Liver (tissue), 9 donors: ENCODE measurements around the gene TSHZ2. TPM values are rescaled to one million over a fixed set of nuclear protein-coding genes. Genes with fewer than 3 reads are reported as not detected.

ENCODE experiments used
- DNase-seq: peaks from one replicate; pipeline ENCODE4 v3.0.0-alpha.2; 2017; ENCODE audit warnings: low spot score
- H3K27ac ChIP-seq, 2 donors: one replicate each; pipeline ENCODE4 v1.7.0; 2013; ENCODE audit warnings: inconsistent platforms in 2 of 2, low read length in 2 of 2, control low read depth in 1 of 2, low read depth in 1 of 2, mild to moderate bottlenecking in 1 of 2
- H3K27me3 ChIP-seq, 4 donors: one replicate each; pipeline versions ENCODE4 v1.6.1 to v1.7.0; 2013; ENCODE audit warnings: low read length in 3 of 4, inconsistent platforms in 1 of 4, mild to moderate bottlenecking in 1 of 4, moderate library complexity in 1 of 4; ENCODE audit not compliant: control insufficient read depth in 4 of 4, insufficient read depth in 4 of 4
- H3K36me3 ChIP-seq, 4 donors: one replicate each; pipeline versions ENCODE4 v1.6.1 to v1.7.0; 2013; ENCODE audit warnings: low read length in 3 of 4, mild to moderate bottlenecking in 3 of 4, low read depth in 1 of 4, moderate library complexity in 1 of 4; ENCODE audit not compliant: control insufficient read depth in 4 of 4, insufficient read depth in 3 of 4
- H3K4me1 ChIP-seq, 4 donors: one replicate each; pipeline versions ENCODE4 v1.6.1 to v1.7.0; 2013; ENCODE audit warnings: low read length in 3 of 4, mild to moderate bottlenecking in 3 of 4, moderate library complexity in 1 of 4; ENCODE audit not compliant: control insufficient read depth in 4 of 4, insufficient read depth in 4 of 4
- H3K4me3 ChIP-seq, 3 donors: one replicate each; pipeline versions ENCODE4 v1.6.1 to v1.7.0; 2013; ENCODE audit warnings: low read length in 3 of 3, control low read depth in 1 of 3, low read depth in 1 of 3, mild to moderate bottlenecking in 1 of 3
- H3K9ac ChIP-seq, 2 donors: one replicate each; pipeline ENCODE4 v1.7.0; 2013; ENCODE audit warnings: low read length in 2 of 2, mild to moderate bottlenecking in 2 of 2, moderate library complexity in 2 of 2, control low read depth in 1 of 2, low read depth in 1 of 2
- H3K9me3 ChIP-seq, 4 donors: one replicate each; pipeline versions ENCODE4 v1.6.1 to v1.7.0; 2013; ENCODE audit warnings: low read length in 3 of 4; ENCODE audit not compliant: control insufficient read depth in 4 of 4
- EGR1 ChIP-seq, 2 donors: IDR thresholded peaks; 2 replicates each; pipeline ENCODE4 v1.6.1; 2016 to 2018; ENCODE audit warnings: antibody characterized with exemption in 2 of 2, low read depth in 2 of 2
- FOXA1 ChIP-seq: IDR thresholded peaks from 2 replicates; pipeline ENCODE4 v1.6.1; 2016; ENCODE audit warnings: antibody characterized with exemption
- FOXA2 ChIP-seq: IDR thresholded peaks from 2 replicates; pipeline ENCODE4 v1.6.1; 2016; ENCODE audit warnings: antibody characterized with exemption
- GABPA ChIP-seq, 2 donors: IDR thresholded peaks in 1 of 2; conservative IDR thresholded peaks in 1 of 2; 2 replicates each; pipeline ENCODE4 v1.6.1; 2016; ENCODE audit warnings: antibody characterized with exemption in 2 of 2, mild to moderate bottlenecking in 1 of 2, moderate library complexity in 1 of 2
- HNF4A ChIP-seq, 2 donors: conservative IDR thresholded peaks; 2 replicates each; pipeline ENCODE4 v1.6.1; 2016; ENCODE audit warnings: antibody characterized with exemption in 2 of 2, mild to moderate bottlenecking in 2 of 2
- JUND ChIP-seq, 2 donors: IDR thresholded peaks; 2 replicates each; pipeline ENCODE4 v1.6.1; 2016; ENCODE audit warnings: antibody characterized with exemption in 2 of 2
- NR2F2 ChIP-seq: IDR thresholded peaks from 2 replicates; pipeline ENCODE4 v1.6.1; 2016; ENCODE audit warnings: antibody characterized with exemption
- RAD21 ChIP-seq, 2 donors: IDR thresholded peaks; 2 replicates each; pipeline ENCODE4 v1.6.1; 2016; ENCODE audit warnings: antibody characterized with exemption in 2 of 2, mild to moderate bottlenecking in 2 of 2
- RXRA ChIP-seq, 2 donors: IDR thresholded peaks; 2 replicates each; pipeline ENCODE4 v1.6.1; 2017 to 2018; ENCODE audit warnings: antibody characterized with exemption in 2 of 2, mild to moderate bottlenecking in 1 of 2
- SP1 ChIP-seq: IDR thresholded peaks from 2 replicates; pipeline ENCODE4 v1.6.1; 2018; ENCODE audit warnings: antibody characterized with exemption, mild to moderate bottlenecking
- TAF1 ChIP-seq: conservative IDR thresholded peaks from 2 replicates; pipeline ENCODE4 v1.6.1; 2016; ENCODE audit warnings: antibody characterized with exemption, mild to moderate bottlenecking
- YY1 ChIP-seq: IDR thresholded peaks from 2 replicates; pipeline ENCODE4 v1.6.1; 2016; ENCODE audit warnings: antibody characterized with exemption, mild to moderate bottlenecking
- WGBS: extraction: QIAGEN DNeasy Blood & Tissue Kit; methylation state at CpG from one replicate; pipeline ENCODE4 v1.1.7; 2013; 5-methylcytosine and 5-hydroxymethylcytosine counted together
- polyA plus RNA-seq, 2 donors: library from polyadenylated mRNA; stranded (reverse) in 1 of 2; unstranded in 1 of 2; fragments of 200-250 nt in 1 of 2; fragments of >200 nt in 1 of 2; fragmentation: Nextera tagmentation in 1 of 2; extraction: Ambion mirVana in 1 of 2; gene quantifications; one replicate each; pipeline versions ENCODE4 v1.2.1 to v1.2.3, GENCODE V29; 2013 to 2015
- total RNA-seq, 2 donors: library from RNA; depleted of rRNA; stranded (reverse); fragments of >200 nt; gene quantifications; one replicate each; pipeline ENCODE4 v1.2.3, GENCODE V29; 2014
- TF ChIP-seq, protein P1 (sequence below): IDR thresholded peaks from 2 replicates; pipeline ENCODE4 v1.6.1; 2016; ENCODE audit warnings: antibody characterized with exemption
- TF ChIP-seq, protein P2 (sequence below): fragments of 150-350 bp; IDR thresholded peaks from 2 replicates; pipeline ENCODE4 v1.5.1; 2017; ENCODE audit warnings: improper control_type of control experiment, low read depth, low read length; ENCODE audit not compliant: missing input control
- TF ChIP-seq, protein P3 (sequence below): IDR thresholded peaks from 2 replicates; pipeline ENCODE4 v1.6.1; 2016; ENCODE audit warnings: antibody characterized with exemption
- TF ChIP-seq, protein P4 (sequence below): IDR thresholded peaks from 2 replicates; pipeline ENCODE4 v1.6.1; 2016; ENCODE audit warnings: antibody characterized with exemption
- TF ChIP-seq, protein P5 (sequence below): IDR thresholded peaks from 2 replicates; pipeline ENCODE4 v1.6.1; 2016; ENCODE audit warnings: antibody characterized with exemption, mild to moderate bottlenecking
- donor health status: healthy.
- donor health status: healthy.
- donor health status: healthy.
- donor health status: healthy.
- donor health status: healthy.

TSHZ2 gene
- total and polyA plus RNA-seq, 4 donors, result 2.9 to 11.3 (median 7.8) TPM

DNA sequence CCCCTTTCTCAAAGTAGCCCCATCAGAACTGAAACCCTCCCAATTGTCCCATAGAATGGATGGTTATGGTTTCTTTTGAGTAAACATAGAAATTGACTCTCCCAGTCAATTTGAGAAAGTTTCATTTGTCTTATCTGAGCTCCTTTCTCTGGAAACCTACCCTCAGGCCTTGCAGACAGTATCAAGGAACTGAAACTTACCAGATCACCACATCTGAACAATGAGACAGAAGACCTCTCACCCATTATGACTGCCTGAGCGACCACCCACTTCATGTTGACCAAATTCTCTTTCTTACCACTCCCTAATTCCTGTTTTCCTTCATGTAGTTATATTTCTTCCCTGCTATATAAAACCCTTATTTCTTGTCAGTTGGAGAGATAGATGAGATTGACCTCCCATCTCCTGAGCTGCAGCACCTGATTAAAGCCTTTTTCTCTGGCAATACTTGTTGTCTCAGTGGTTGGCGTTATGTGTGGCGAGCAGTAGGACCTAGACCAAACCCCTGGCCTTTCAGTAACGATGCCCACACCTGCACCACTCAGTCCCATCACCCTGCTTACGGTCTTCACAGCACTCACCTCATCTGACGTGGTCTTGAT is 482.6 kb downstream of the TSHZ2 start:
- Histone ChIP-seq H3K36me3 (no peaks in the 10 kb centered on the region), H3K27ac (no peak overlapping the region), H3K9me3 (peaks cover 0 to 5% (median under 1%) of the 10 kb centered on the region in 4 donors), H3K4me3 (no peak overlapping the region), H3K4me1 (no peaks in the 10 kb centered on the region), H3K27me3 (no peaks in the 10 kb centered on the region), H3K9ac (no peak overlapping the region)
- DNase-seq, result no peak
- WGBS, result 94% methylated on average over 6 of the region's 6 CpGs
- TF ChIP-seq JUND (IDR thresholded peaks at IDR 0.05), result no peak
- no peak for TF ChIP-seq HNF4A (conservative IDR thresholded peaks at IDR 0.05)
- no peak for TF ChIP-seq FOXA1
- TF ChIP-seq, protein P1, sequence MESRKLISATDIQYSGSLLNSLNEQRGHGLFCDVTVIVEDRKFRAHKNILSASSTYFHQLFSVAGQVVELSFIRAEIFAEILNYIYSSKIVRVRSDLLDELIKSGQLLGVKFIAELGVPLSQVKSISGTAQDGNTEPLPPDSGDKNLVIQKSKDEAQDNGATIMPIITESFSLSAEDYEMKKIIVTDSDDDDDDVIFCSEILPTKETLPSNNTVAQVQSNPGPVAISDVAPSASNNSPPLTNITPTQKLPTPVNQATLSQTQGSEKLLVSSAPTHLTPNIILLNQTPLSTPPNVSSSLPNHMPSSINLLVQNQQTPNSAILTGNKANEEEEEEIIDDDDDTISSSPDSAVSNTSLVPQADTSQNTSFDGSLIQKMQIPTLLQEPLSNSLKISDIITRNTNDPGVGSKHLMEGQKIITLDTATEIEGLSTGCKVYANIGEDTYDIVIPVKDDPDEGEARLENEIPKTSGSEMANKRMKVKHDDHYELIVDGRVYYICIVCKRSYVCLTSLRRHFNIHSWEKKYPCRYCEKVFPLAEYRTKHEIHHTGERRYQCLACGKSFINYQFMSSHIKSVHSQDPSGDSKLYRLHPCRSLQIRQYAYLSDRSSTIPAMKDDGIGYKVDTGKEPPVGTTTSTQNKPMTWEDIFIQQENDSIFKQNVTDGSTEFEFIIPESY, result no peak
- TF ChIP-seq, protein P2, sequence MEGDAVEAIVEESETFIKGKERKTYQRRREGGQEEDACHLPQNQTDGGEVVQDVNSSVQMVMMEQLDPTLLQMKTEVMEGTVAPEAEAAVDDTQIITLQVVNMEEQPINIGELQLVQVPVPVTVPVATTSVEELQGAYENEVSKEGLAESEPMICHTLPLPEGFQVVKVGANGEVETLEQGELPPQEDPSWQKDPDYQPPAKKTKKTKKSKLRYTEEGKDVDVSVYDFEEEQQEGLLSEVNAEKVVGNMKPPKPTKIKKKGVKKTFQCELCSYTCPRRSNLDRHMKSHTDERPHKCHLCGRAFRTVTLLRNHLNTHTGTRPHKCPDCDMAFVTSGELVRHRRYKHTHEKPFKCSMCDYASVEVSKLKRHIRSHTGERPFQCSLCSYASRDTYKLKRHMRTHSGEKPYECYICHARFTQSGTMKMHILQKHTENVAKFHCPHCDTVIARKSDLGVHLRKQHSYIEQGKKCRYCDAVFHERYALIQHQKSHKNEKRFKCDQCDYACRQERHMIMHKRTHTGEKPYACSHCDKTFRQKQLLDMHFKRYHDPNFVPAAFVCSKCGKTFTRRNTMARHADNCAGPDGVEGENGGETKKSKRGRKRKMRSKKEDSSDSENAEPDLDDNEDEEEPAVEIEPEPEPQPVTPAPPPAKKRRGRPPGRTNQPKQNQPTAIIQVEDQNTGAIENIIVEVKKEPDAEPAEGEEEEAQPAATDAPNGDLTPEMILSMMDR, result no peak

DNA sequence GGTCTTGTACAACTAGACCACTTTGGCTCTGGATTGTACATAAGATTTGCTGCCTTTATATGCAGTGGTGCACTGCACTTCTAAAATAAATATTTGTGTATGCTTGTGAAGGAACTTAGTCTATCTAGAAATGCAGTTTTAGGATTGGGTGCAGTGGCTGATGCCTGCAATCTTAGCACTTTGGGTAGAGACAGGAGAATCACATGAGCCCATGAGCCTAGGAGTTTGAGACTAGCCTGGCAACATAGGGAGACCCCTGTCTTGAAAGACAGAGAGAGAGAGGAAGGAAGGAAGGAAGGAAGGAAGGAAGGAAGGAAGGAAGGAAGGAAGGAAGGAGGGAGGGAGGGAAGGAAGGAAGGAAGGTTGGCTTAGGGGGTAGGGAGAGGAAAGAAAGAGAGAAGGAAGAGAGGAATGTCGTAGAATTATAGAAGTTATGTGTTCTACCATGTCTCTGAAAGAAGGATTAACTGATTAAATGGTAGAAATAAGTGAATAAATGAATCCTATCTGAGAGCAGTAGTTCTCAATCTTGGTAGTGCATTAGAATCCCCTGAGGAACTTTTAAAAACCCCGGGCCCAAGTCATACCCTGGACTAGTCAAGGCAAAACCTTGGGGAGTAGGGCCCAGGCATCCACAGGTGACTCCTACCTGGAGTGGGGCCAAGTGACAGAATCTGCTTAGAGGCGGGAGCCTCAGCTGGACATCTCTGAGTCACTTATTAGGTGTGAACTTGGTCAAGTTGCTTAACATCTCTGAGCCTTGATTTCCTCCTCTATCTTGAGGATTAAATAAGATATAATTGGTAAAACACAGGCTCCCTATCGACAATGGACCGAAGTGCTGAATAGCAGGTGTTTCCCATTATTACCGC is 491.2 kb downstream of the TSHZ2 start:
- H3K4me3 ChIP-seq, result no peak overlapping the region
- TF ChIP-seq RAD21 (IDR thresholded peaks at IDR 0.05) (no peak), YY1 (no peak), TAF1 (no peak), FOXA2 (no peak), JUND (IDR thresholded peaks at IDR 0.05) (no peak), FOXA1 (no peak), SP1 (no peak), RXRA (IDR thresholded peaks at IDR 0.05) (no peak), HNF4A (conservative IDR thresholded peaks at IDR 0.05) (no peak), GABPA (IDR thresholded peaks at IDR 0.05 in 1 of 2, conservative IDR thresholded peaks at IDR 0.05 in 1 of 2) (no peak), NR2F2 (no peak), EGR1 (IDR thresholded peaks at IDR 0.05; ENCODE audit: low read depth in 2 of 2) (no peak)
- TF ChIP-seq, protein P1, result no peak
- TF ChIP-seq, protein P3, sequence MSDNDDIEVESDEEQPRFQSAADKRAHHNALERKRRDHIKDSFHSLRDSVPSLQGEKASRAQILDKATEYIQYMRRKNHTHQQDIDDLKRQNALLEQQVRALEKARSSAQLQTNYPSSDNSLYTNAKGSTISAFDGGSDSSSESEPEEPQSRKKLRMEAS, result no peak
- TF ChIP-seq, protein P2, result no peak
- TF ChIP-seq, protein P4, sequence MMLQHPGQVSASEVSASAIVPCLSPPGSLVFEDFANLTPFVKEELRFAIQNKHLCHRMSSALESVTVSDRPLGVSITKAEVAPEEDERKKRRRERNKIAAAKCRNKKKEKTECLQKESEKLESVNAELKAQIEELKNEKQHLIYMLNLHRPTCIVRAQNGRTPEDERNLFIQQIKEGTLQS, result no peak
- TF ChIP-seq, protein P5, sequence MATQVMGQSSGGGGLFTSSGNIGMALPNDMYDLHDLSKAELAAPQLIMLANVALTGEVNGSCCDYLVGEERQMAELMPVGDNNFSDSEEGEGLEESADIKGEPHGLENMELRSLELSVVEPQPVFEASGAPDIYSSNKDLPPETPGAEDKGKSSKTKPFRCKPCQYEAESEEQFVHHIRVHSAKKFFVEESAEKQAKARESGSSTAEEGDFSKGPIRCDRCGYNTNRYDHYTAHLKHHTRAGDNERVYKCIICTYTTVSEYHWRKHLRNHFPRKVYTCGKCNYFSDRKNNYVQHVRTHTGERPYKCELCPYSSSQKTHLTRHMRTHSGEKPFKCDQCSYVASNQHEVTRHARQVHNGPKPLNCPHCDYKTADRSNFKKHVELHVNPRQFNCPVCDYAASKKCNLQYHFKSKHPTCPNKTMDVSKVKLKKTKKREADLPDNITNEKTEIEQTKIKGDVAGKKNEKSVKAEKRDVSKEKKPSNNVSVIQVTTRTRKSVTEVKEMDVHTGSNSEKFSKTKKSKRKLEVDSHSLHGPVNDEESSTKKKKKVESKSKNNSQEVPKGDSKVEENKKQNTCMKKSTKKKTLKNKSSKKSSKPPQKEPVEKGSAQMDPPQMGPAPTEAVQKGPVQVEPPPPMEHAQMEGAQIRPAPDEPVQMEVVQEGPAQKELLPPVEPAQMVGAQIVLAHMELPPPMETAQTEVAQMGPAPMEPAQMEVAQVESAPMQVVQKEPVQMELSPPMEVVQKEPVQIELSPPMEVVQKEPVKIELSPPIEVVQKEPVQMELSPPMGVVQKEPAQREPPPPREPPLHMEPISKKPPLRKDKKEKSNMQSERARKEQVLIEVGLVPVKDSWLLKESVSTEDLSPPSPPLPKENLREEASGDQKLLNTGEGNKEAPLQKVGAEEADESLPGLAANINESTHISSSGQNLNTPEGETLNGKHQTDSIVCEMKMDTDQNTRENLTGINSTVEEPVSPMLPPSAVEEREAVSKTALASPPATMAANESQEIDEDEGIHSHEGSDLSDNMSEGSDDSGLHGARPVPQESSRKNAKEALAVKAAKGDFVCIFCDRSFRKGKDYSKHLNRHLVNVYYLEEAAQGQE, result no peak
- H3K27ac ChIP-seq, result no peak overlapping the region
- H3K27me3 ChIP-seq, result no peaks in the 10 kb centered on the region
- H3K9me3 ChIP-seq, result no peaks in the 10 kb centered on the region
- WGBS, result 93% methylated on average over 6 of the region's 6 CpGs
- DNase-seq, result no peak
- H3K36me3 ChIP-seq, result no peaks in the 10 kb centered on the region
- H3K9ac ChIP-seq, result no peak overlapping the region
- H3K4me1 ChIP-seq, result no peaks in the 10 kb centered on the region
